HG03342 (cell line): Measurements from ENCODE around the gene IL1RL1.

ENCODE experiments used
- ATAC-seq: cut with Tn5 transposase; IDR thresholded peaks from one replicate; pipeline ENCODE4 v1.9.1; 2021; ENCODE audit warnings: mild to moderate bottlenecking, moderate library complexity; ENCODE audit not compliant: unreplicated experiment

IL1RL1 gene

GRCh38 chr2:102334486-102334885, 23.1 kb downstream of the IL1RL1 start:
- ATAC-seq, result no peak

- no peak for ATAC-seq
These were observed 24.6 kb downstream of the IL1RL1 start for GRCh38 chr2:102335871-102336366.

GRCh38 chr2:102336502-102336945, 25.2 kb downstream of the IL1RL1 start:
- ATAC-seq, result no peak

- ATAC-seq, result no peak
These were observed 25.6 kb downstream of the IL1RL1 start for GRCh38 chr2:102337012-102337411.

GRCh38 chr2:102337481-102338386, 26.4 kb downstream of the IL1RL1 start:
- no peak for ATAC-seq

- no peak for ATAC-seq
These were observed 29.4 kb downstream of the IL1RL1 start for GRCh38 chr2:102340778-102341177.

- no peak for ATAC-seq
These were observed 31.5 kb downstream of the IL1RL1 start for GRCh38 chr2:102342888-102343287.

GRCh38 chr2:102344397-102344796, 33.0 kb downstream of the IL1RL1 start:
- ATAC-seq, result no peak

- ATAC-seq, result no peak
These were observed 34.1 kb downstream of the IL1RL1 start for GRCh38 chr2:102345329-102345920.

GRCh38 chr2:102346381-102347130, 35.2 kb downstream of the IL1RL1 start:
- no peak for ATAC-seq

GRCh38 chr2:102350137-102350793, 38.9 kb downstream of the IL1RL1 start:
- no peak for ATAC-seq

GRCh38 chr2:102355526-102356380, 44.4 kb downstream of the IL1RL1 start, which contains the start of gene IL18R1:
IL18R1 (plus strand) TSS chr2:102355796; CDS start chr2:102362661, 6,865 bp downstream.
- peak; percentile 91 for ATAC-seq

GRCh38 chr2:102356381-102356712, 45.0 kb downstream of the IL1RL1 start:
- peak; percentile 5 for ATAC-seq

GRCh38 chr2:102356741-102357140, 45.4 kb downstream of the IL1RL1 start:
- ATAC-seq, result no peak

GRCh38 chr2:102357937-102358336, 46.6 kb downstream of the IL1RL1 start:
- no peak for ATAC-seq

GRCh38 chr2:102358496-102358895, 47.1 kb downstream of the IL1RL1 start:
- ATAC-seq, result no peak

GRCh38 chr2:102359527-102359926, 48.2 kb downstream of the IL1RL1 start:
- no peak for ATAC-seq

GRCh38 chr2:102361632-102362241, 50.4 kb downstream of the IL1RL1 start:
- no peak for ATAC-seq

- ATAC-seq, result no peak
These were observed 54.4 kb downstream of the IL1RL1 start for GRCh38 chr2:102365763-102366162.
